ENCODE measurements around the gene AHDC1. TPM values are rescaled to one million over a fixed set of nuclear protein-coding genes. Genes with fewer than 3 reads are reported as not detected.

AHDC1 gene
- total and polyA plus RNA-seq, 9 of the 15 experiments (the other 6 are each of a cell fraction or from before 2014, with no cell fraction given), result 0.21 to 36.4 (median 4.7) TPM

- TF ChIP-seq HEY1 (CRISPR knock-in tag; IDR thresholded peaks at IDR 0.05; ENCODE audit: borderline replicate concordance) (no peak), RBM22 (IDR thresholded peaks at IDR 0.05; ENCODE audit: low read depth, low read length, poor library complexity, severe bottlenecking) (no peak), SRSF7 (optimal IDR thresholded peaks at IDR 0.05; ENCODE audit: low read depth, low read length) (no peak), PURB (CRISPR knock-in tag; IDR thresholded peaks at IDR 0.05; ENCODE audit: low read depth) (no peak), MCM7 (IDR thresholded peaks at IDR 0.05) (no peak), KDM1A (IDR thresholded peaks at IDR 0.05) (peak in 1 of 2 experiments; percentile 95; a peak in 1 of 4 replicates), ZNF12 (CRISPR knock-in tag; IDR thresholded peaks at IDR 0.05) (no peak), RAD21 (CRISPR knock-in tag; conservative IDR thresholded peaks at IDR 0.05 in 1 of 2, IDR thresholded peaks at IDR 0.05 in 1 of 2) (peak in 1 of 2 experiments; percentile 8; a peak in 1 of 4 replicates), MTF1 (CRISPR knock-in tag; IDR thresholded peaks at IDR 0.05; ENCODE audit: borderline replicate concordance) (no peak), PRPF4 (IDR thresholded peaks at IDR 0.05; ENCODE audit: insufficient read depth, low read depth, low read length, poor library complexity, severe bottlenecking) (no peak), STAG1 (CRISPR knock-in tag; IDR thresholded peaks at IDR 0.05; ENCODE audit: borderline replicate concordance) (no peak), CHD2 (IDR thresholded peaks at IDR 0.05; ENCODE audit: low read depth, low read length) (no peak), CTCF (IDR thresholded peaks at IDR 0.05 in 2 of 3, conservative IDR thresholded peaks at IDR 0.05 in 1 of 3; ENCODE audit: insufficient read depth in 2 of 3, low read depth in 1 of 3, low read length in 3 of 3) (no peak), ZNF512 (tag; IDR thresholded peaks at IDR 0.05) (no peak)
- TF ChIP-seq, protein P1, sequence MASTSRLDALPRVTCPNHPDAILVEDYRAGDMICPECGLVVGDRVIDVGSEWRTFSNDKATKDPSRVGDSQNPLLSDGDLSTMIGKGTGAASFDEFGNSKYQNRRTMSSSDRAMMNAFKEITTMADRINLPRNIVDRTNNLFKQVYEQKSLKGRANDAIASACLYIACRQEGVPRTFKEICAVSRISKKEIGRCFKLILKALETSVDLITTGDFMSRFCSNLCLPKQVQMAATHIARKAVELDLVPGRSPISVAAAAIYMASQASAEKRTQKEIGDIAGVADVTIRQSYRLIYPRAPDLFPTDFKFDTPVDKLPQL (IDR thresholded peaks at IDR 0.05; ENCODE audit: extremely low read depth, insufficient read length), result no peak
- TF ChIP-seq, protein P2, sequence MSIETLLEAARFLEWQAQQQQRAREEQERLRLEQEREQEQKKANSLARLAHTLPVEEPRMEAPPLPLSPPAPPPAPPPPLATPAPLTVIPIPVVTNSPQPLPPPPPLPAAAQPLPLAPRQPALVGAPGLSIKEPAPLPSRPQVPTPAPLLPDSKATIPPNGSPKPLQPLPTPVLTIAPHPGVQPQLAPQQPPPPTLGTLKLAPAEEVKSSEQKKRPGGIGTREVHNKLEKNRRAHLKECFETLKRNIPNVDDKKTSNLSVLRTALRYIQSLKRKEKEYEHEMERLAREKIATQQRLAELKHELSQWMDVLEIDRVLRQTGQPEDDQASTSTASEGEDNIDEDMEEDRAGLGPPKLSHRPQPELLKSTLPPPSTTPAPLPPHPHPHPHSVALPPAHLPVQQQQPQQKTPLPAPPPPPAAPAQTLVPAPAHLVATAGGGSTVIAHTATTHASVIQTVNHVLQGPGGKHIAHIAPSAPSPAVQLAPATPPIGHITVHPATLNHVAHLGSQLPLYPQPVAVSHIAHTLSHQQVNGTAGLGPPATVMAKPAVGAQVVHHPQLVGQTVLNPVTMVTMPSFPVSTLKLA (conservative IDR thresholded peaks at IDR 0.05), result peak in 1 of 2 experiments; percentile 7; a peak in 1 of 4 replicates
- TF ChIP-seq, protein P3, sequence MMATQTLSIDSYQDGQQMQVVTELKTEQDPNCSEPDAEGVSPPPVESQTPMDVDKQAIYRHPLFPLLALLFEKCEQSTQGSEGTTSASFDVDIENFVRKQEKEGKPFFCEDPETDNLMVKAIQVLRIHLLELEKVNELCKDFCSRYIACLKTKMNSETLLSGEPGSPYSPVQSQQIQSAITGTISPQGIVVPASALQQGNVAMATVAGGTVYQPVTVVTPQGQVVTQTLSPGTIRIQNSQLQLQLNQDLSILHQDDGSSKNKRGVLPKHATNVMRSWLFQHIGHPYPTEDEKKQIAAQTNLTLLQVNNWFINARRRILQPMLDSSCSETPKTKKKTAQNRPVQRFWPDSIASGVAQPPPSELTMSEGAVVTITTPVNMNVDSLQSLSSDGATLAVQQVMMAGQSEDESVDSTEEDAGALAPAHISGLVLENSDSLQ (IDR thresholded peaks at IDR 0.05), result peak; percentile 87
These were observed 1.3 kb downstream of the AHDC1 start (continued) for GRCh38 chr1:27602462-27603308.

Measured in K562 (cell line).